Keratinocyte (primary cell): Measurements from ENCODE around the gene FIZ1. TPM values are rescaled to one million over a fixed set of nuclear protein-coding genes. Genes with fewer than 3 reads are reported as not detected.

Experiments used
- DNase-seq: peaks from one replicate; pipeline ENCODE4 v3.0.0-alpha.2; 2011; ENCODE audit warnings: low read depth, missing footprints, low spot score
- FAIRE-seq: peaks from 2 replicates; lab custom pipeline; 2011; peaks lifted over from hg19 to GRCh38; lab: Jason Lieb, UNC
- H2AFZ ChIP-seq: 2 replicates; pipeline ENCODE4 v1.6.0; 2012; ENCODE audit warnings: low read length, control low read depth, inconsistent platforms; ENCODE audit not compliant: control insufficient read depth
- H3K27ac ChIP-seq: 2 replicates; pipeline ENCODE4 v1.5.1; 2011; ENCODE audit warnings: low read length; ENCODE audit not compliant: control insufficient read depth, insufficient read depth
- H3K27me3 ChIP-seq: 3 replicates; pipeline ENCODE4 v1.6.0; 2011; ENCODE audit warnings: low read length; ENCODE audit not compliant: control insufficient read depth, insufficient read depth; ENCODE audit errors: extremely low read depth
- H3K36me3 ChIP-seq, 2 experiments: 2 replicates in 1 of 2; 3 replicates in 1 of 2; pipeline ENCODE4 v1.5.1; 2011; ENCODE audit warnings: low read length in 2 of 2, mild to moderate bottlenecking in 1 of 2; ENCODE audit not compliant: control insufficient read depth in 2 of 2, insufficient read depth in 2 of 2; ENCODE audit errors: extremely low read depth in 1 of 2
- H3K4me1 ChIP-seq: 3 replicates; pipeline ENCODE4 v1.5.1; 2011; ENCODE audit warnings: low read length; ENCODE audit not compliant: control insufficient read depth, insufficient read depth; ENCODE audit errors: extremely low read depth
- H3K4me2 ChIP-seq: 3 replicates; pipeline ENCODE4 v1.6.0; 2011; ENCODE audit warnings: low read depth, low read length; ENCODE audit not compliant: control insufficient read depth, insufficient read depth; ENCODE audit errors: extremely low read depth
- H3K4me3 ChIP-seq, 3 experiments: fragments of 200-600 bp in 1 of 3; sonication (generic) in 1 of 3; 2 replicates in 2 of 3; 3 replicates in 1 of 3; pipeline ENCODE4 v1.5.1; 2011 to 2016; ENCODE audit warnings: low read length in 3 of 3, mild to moderate bottlenecking in 3 of 3, control low read depth in 2 of 3, inconsistent platforms in 1 of 3, low read depth in 1 of 3, mixed read lengths in 1 of 3, mixed run types in 1 of 3, moderate library complexity in 1 of 3; ENCODE audit not compliant: control insufficient read depth in 2 of 3, insufficient read depth in 2 of 3; ENCODE audit errors: extremely low read depth in 1 of 3
- H3K79me2 ChIP-seq: 2 replicates; pipeline ENCODE4 v1.6.0; 2012; ENCODE audit warnings: low read length; ENCODE audit not compliant: control insufficient read depth, insufficient read depth
- H3K9ac ChIP-seq: 3 replicates; pipeline ENCODE4 v1.6.0; 2011; ENCODE audit warnings: low read length; ENCODE audit not compliant: control insufficient read depth, insufficient read depth; ENCODE audit errors: extremely low read depth
- H3K9me1 ChIP-seq: 3 replicates; pipeline ENCODE4 v1.6.0; 2011; ENCODE audit warnings: low read length; ENCODE audit not compliant: control insufficient read depth, insufficient read depth; ENCODE audit errors: extremely low read depth
- H3K9me3 ChIP-seq: 2 replicates; pipeline ENCODE4 v1.5.1; 2012; ENCODE audit warnings: low read depth, low read length; ENCODE audit not compliant: control insufficient read depth
- H4K20me1 ChIP-seq: 3 replicates; pipeline ENCODE4 v1.6.0; 2011; ENCODE audit warnings: low read length; ENCODE audit not compliant: control insufficient read depth, insufficient read depth; ENCODE audit errors: extremely low read depth
- EZH2 ChIP-seq: IDR thresholded peaks from one replicate; pipeline ENCODE4 v1.6.1; 2012; ENCODE audit warnings: inconsistent platforms, mild to moderate bottlenecking, low read length, moderate library complexity
- dilution Hi-C: fragments of 300-500 bp; cut with MboI; formaldehyde crosslinking; loops from one replicate; pipeline ENCODE4 v1.7.0; 2020; ENCODE audit warnings: low sequenced_read_pairs; ENCODE audit not compliant: extremely low pct_ligation_motif_present
- polyA plus RNA-seq, 5 experiments: library from polyadenylated mRNA; depleted of rRNA in 3 of 5; stranded (reverse) in 3 of 5; stranded (forward) in 1 of 5; unstranded in 1 of 5; fragments of >200 nt; gene quantifications; 1 replicate in 1 of 5; 2 replicates in 3 of 5; 3 replicates in 1 of 5; pipeline versions ENCODE4 v1.2.1 to v1.2.3, GENCODE V29; 2011 to 2012; ENCODE audit warnings: missing spikeins in 2 of 5, low read depth in 1 of 5, low replicate concordance in 1 of 5
- TF ChIP-seq, protein P1 (sequence below), 3 experiments: IDR thresholded peaks in 1 of 3; conservative IDR thresholded peaks in 1 of 3; optimal IDR thresholded peaks in 1 of 3; 2 replicates in 2 of 3; 3 replicates in 1 of 3; pipeline versions ENCODE3 to v1.5.1; 2011; ENCODE audit warnings: low read length in 3 of 3, mild to moderate bottlenecking in 3 of 3, moderate library complexity in 2 of 3, control low read depth in 1 of 3, inconsistent platforms in 1 of 3; ENCODE audit not compliant: insufficient read depth in 2 of 3; ENCODE audit errors: extremely low read depth in 1 of 3

The FIZ1 gene
- polyA plus RNA-seq, 1 donor (not counting 4 experiments of a cell fraction or from before 2014, with no cell fraction given): 2.7 TPM

DNA sequence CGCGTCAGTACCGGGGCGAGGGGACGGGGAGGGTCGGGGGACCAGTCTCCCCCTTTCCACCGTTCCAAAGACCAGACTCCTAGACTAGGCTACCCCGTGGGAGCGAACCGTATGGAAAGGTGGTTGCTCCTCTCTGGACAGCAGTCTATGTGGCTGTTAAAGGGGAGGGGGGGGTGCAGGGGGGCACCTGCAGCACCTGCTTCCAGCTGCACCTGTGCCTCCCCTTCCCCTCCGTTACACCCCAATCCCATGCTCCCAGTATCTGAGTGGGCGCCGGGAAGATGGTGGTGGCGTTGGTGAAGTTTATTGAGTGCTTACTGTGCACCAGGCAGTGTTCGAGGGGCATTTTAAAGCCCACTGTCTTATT is 1.3 kb upstream of the FIZ1 start:
- H3K4me3 ChIP-seq: peak overlapping the region; percentile 57 to 72 (median 60)
- FAIRE-seq: no peak
- DNase-seq: no peak
- dilution Hi-C loops: no loop called here
- H3K36me3 ChIP-seq: peaks cover 5 to 8% of the 10 kb centered on the region in 2 experiments
- H3K79me2 ChIP-seq: peaks cover under 1% of the 10 kb centered on the region
- H3K4me2 ChIP-seq: peak overlapping the region; percentile 85
- no peaks in the 10 kb centered on the region for H3K9me1 ChIP-seq
- TF ChIP-seq, protein P1, sequence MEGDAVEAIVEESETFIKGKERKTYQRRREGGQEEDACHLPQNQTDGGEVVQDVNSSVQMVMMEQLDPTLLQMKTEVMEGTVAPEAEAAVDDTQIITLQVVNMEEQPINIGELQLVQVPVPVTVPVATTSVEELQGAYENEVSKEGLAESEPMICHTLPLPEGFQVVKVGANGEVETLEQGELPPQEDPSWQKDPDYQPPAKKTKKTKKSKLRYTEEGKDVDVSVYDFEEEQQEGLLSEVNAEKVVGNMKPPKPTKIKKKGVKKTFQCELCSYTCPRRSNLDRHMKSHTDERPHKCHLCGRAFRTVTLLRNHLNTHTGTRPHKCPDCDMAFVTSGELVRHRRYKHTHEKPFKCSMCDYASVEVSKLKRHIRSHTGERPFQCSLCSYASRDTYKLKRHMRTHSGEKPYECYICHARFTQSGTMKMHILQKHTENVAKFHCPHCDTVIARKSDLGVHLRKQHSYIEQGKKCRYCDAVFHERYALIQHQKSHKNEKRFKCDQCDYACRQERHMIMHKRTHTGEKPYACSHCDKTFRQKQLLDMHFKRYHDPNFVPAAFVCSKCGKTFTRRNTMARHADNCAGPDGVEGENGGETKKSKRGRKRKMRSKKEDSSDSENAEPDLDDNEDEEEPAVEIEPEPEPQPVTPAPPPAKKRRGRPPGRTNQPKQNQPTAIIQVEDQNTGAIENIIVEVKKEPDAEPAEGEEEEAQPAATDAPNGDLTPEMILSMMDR (optimal IDR thresholded peaks at IDR 0.05 in 1 of 3, IDR thresholded peaks at IDR 0.05 in 1 of 3, conservative IDR thresholded peaks at IDR 0.05 in 1 of 3; ENCODE audit: extremely low read depth in 1 of 3, insufficient read depth in 2 of 3, low read length in 3 of 3): no peak
- no peak for TF ChIP-seq EZH2
- H3K27me3 ChIP-seq: no peaks in the 10 kb centered on the region
- H3K27ac ChIP-seq: peak overlapping the region; percentile 64
- H2AFZ ChIP-seq: no peak overlapping the region
- peak overlapping the region; percentile 95 for H3K9ac ChIP-seq
- H3K9me3 ChIP-seq: no peaks in the 10 kb centered on the region
- H3K4me1 ChIP-seq: peaks cover 15% of the 10 kb centered on the region
- no peaks in the 10 kb centered on the region for H4K20me1 ChIP-seq

DNA sequence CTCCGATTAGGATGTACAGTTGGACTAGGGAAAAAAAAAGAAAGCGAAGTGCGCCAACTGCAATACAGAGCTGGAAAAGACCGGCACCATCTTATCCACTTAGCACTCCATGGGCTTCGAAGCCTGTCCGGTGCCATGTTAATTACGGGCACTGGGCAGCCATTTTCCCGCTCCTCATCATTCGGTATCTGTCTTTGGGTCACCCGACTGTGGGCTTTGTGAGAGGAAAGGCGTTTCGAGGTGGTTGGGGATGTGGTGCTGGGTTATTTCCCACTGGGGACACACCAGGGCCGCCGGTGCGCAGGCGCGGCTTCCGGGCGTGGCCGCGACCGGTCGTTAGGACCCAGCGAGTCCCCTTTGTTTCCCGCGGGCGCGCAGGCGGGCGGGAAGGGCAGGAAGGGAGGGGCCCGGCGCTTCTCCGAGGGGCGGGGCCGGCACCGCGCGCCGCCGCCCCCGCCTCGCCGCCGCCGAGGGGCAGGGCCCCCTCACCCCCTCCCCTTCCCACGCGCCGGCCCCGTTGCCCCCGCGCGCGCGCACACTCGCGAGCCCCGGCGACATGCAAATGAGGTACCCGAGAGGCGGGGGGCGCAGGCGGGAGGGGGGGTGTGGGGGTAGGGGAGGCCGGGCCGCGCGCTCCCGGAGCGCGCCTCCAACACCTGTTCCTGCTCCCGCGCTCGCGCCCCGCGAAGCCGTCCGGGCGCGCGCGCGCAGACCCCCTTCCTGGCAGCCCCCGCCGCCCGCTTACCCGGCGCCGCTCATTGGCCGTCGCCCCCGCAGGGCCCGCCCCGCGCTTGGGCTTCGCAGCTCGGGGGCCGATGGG is 735 bp upstream of the FIZ1 start, which contains the start of gene ZNF524:
Gene ZNF524, plus strand, starts transcription at position 447 of the 820 bp plus-strand sequence. CDS start 1,825 bp downstream, outside the sequence.
- Histone ChIP-seq H3K9ac (peak within 1 kb of the TSS; percentile 95), H3K9me3 (no peaks in the 10 kb centered on the region), H3K36me3 (peaks cover 5 to 9% of the 10 kb centered on the region in 2 experiments), H4K20me1 (no peaks in the 10 kb centered on the region), H3K27me3 (no peaks in the 10 kb centered on the region), H3K79me2 (no peaks in the 10 kb centered on the region), H3K4me3 (peak within 1 kb of the TSS; percentile 57 to 75 (median 72)), H3K27ac (peak within 1 kb of the TSS; percentile 97), H3K4me1 (peaks cover 15% of the 10 kb centered on the region), H3K9me1 (no peaks in the 10 kb centered on the region), H2AFZ (peak within 1 kb of the TSS; percentile 95), H3K4me2 (peak within 1 kb of the TSS; percentile 85)
- no peak for TF ChIP-seq EZH2
- TF ChIP-seq, protein P1 (optimal IDR thresholded peaks at IDR 0.05 in 1 of 3, IDR thresholded peaks at IDR 0.05 in 1 of 3, conservative IDR thresholded peaks at IDR 0.05 in 1 of 3; ENCODE audit: extremely low read depth in 1 of 3, insufficient read depth in 2 of 3, low read length in 3 of 3): no peak
- dilution Hi-C loops: no loop called here
- DNase-seq (no peak), FAIRE-seq (peak; percentile 9)
